ENCODE measurements around the gene ANO7.

Gene ANO7

GRCh38 chr2:241228860-241229516 lies 40.5 kb downstream of the ANO7 start:
- DNase-seq (ENCODE audit: low read depth in 2 of 2), result no peak

DNA sequence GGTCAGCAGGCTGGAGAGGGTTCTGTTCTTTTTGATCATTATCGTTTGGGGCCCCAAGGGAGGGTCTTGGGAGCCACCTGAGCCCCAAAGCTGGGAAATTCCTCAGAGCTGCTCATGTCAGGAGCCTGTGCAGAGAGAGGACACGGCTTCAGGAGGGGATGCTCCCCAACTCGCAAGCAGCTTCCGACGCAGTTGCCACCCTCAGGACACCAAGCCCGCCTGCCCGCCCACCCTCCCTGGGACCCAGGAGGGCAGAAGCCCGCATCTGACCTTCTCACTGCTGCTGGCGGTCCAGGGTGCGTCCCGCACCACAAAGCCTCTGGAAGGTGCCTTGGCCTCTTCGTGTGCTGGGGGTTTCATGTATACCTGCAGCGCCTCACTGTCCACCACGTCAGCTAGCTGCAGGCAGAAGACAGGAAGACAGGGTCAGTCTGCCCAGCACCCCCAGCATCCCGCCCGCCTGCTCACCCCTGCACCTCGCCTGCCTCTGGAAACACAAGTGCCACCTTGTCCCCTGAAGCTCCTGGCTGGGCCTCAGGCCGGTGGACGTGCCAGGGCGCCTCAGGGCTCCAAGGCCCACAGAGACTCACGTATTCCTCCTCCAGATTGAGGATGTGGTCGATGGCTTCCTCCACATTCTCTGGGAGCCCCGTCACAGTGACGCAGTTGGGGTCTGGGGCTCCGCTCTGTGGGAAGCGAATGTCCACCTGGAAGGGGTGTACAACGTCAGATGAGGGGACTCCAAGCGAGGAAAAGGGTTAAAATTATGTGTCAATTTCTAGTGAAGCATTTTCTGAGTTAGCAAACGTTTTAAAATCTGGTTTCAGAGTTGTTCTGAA lies 41.3 kb downstream of the ANO7 start:
- no peak for DNase-seq (ENCODE audit: low read depth in 2 of 2)

GRCh38 chr2:241230435-241230834 lies 42.0 kb downstream of the ANO7 start:
- no peak for DNase-seq (ENCODE audit: low read depth in 2 of 2)

GRCh38 chr2:241232736-241233575 lies 44.5 kb downstream of the ANO7 start:
- no peak for DNase-seq (ENCODE audit: low read depth in 2 of 2)

- DNase-seq (ENCODE audit: low read depth in 2 of 2), result no peak
These were observed 45.8 kb downstream of the ANO7 start for GRCh38 chr2:241234066-241234790.

DNA sequence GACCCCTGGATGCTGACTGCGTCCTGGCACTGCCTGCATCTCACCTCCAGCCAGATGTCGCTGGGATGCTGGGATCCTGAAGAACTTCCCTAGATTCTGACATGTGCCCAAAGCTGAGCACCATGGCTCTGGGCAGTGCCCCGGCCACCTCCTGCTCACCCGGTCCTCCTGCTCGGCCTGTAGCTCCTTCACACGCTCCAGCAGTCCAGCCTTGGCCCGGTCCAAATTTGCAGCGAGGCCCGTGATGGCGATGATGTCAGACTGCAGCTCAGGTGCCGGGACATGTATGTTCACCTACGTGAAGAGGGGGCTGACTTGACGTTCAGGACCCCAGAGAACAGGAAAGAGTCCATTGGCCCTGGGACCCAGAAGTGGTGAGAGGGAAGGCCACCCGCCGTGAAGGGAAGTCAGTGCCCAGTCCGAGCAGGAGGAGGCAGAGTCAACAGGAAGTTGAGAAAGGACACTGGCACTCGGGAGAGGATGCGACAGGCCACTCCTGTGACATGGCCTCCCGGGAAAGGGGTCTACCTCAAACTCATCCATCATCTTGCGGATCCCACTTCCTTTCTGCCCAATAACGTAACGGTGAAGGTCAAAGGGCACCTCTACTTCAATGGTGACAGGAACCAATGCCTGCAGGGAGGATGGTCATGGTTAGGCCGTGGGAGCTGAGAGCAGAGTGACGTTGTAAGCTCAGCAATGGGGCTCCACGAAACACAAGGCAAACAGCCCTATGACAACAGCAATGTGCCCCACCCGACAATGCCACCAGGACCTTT lies 46.7 kb downstream of the ANO7 start:
- no peak for DNase-seq (ENCODE audit: low read depth in 2 of 2)

DNA sequence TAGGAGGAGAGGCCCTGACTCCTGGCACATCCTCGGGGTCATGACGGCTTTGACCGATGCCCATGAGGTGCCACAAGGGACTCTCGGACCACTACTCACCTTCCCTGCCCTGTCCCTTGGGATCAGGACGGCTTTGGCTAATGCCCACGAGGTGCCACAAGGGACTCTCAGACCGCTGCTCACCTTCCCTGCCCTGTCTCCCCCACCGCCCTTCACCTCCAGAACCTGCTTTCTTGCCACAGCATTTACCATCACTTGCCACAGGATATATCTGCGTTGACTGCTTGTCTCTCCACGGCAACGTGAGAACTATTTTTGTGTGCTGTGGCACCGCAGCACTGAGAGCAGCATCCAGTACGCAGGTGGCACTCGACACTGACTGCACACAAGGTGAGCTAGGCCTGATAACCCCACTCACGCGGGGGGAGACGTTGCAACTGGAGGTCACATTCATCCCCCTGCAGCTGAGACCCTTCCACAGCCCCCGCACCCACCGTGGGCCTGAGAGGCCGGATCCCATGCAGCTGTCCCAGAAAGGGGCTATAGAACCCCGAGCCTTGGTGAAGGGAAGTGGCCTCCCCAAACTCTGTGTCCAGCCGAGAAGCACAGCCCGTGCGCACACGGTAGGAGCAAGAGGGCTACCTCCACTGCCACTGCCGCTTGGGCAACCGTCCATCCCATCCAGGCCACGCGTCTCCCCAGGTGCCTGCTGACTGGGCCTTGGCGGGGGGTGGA lies 47.5 kb downstream of the ANO7 start:
- DNase-seq (ENCODE audit: low read depth in 2 of 2), result no peak

- DNase-seq (ENCODE audit: low read depth in 2 of 2), result no peak
These were observed 48.6 kb downstream of the ANO7 start for GRCh38 chr2:241237047-241237446.

DNA sequence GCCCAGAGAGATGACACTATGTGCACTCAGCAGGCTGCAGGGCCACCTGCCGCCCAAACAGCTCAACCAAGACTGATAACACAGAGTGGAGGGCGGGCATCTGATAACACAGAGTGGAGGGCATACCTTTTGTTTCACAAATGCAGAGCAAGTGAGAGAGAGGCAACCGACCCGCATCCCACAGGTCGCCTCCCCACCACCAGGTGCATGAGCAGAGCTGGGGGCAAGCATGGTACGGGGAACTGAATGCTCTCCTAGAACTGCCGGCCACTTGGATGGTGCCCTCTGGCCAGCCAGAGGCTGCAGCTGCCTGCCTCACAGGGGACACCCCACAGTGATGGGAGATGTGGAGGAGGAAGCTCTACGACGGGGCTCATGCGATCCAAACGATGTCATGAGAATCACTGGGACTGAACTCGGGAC lies 49.5 kb downstream of the ANO7 start:
- DNase-seq (ENCODE audit: low read depth in 2 of 2), result no peak

DNA sequence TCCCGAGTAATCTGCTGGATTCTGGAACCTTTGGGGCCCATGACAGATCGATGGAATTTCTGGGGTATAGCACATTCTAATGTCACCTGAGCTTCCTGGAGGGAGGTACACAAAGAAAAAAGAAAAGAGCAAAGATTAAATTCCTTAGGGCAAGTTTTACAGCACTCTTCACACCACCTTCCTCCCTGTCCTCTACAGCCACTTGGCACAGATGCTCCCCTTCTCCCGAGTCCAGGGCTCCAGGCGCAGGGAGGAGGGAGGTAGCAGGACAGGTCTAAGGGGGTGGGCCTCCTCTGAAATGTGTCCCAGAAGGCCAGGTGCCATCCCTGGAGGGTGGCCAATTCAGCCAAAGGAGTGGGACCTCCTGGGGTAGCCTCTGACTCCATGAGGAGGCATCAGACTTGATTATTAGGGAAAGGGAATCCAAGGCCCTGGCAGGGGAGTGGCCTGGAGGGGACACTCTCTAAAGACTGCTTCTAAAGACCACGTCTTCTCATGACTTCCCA lies 50.3 kb downstream of the ANO7 start:
- no peak for DNase-seq (ENCODE audit: low read depth in 2 of 2)

GRCh38 chr2:241239552-241240202 lies 51.2 kb downstream of the ANO7 start:
- DNase-seq (ENCODE audit: low read depth in 2 of 2), result no peak

- no peak for DNase-seq (ENCODE audit: low read depth in 2 of 2)
These were observed 52.0 kb downstream of the ANO7 start for GRCh38 chr2:241240320-241241004.

DNA sequence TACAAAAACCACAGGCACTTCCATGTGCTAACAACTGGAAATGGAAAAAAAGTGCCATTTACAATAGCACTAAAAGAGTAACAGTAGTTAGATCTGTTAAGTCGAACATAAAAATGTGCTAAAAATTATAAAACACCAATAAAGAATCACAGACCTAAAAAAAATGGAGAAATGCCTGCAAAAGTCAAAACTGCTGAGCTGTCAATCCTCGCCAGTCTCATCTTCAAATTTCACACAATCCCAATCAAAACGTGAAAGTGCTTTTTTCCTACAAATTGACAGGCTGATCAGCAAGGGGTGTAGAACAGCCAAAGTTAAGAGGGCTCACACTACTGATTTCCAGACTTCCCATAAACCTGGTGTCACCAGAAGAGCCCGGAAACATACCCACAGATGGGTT lies 53.2 kb downstream of the ANO7 start:
- no peak for DNase-seq (ENCODE audit: low read depth in 2 of 2)

- DNase-seq (ENCODE audit: low read depth in 2 of 2), result no peak
These were observed 53.8 kb downstream of the ANO7 start for GRCh38 chr2:241242306-241242705.

- DNase-seq (ENCODE audit: low read depth in 2 of 2), result no peak
These were observed 55.9 kb downstream of the ANO7 start for GRCh38 chr2:241244368-241244767.

DNA sequence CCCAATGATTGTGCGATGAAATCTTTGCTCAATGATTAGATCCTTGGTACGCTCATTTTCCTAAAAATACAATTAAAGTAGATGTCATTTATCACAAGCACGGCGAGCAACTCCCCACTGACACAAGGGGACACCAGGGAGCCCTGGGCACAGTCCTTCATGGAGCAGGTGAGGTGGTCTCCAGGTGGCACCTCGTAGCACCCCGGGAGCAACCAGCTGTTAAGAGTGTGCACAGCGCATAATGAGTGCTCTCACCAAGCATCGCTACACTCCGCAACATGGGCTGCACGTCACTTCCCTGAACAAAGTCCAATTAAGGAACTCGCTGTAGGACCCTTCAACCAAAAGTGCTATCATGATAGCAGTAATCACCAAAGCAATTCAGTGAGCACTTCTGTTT lies 59.8 kb downstream of the ANO7 start:
- no peak for DNase-seq (ENCODE audit: low read depth in 2 of 2)

GRCh38 chr2:241248897-241249296 lies 60.4 kb downstream of the ANO7 start:
- no peak for DNase-seq (ENCODE audit: low read depth in 2 of 2)

DNA sequence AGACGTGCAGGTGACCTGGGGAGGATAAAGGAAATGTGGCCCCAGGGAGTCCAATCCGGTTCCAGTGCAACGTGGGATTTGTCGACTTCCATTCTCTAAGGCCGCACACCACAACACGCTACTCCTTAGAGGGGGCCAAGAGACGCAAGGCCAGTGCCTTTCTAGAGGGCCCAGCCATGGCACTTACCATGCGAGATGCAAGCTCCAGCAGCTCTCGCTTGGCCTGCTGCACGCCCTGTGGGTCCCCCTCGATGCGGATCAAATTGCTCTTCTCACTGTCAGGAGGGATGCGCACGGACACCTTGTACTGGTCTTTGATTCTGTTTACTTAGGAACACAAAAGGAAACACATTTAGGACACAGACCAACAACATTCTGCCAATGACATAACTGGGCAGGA lies 61.2 kb downstream of the ANO7 start:
- no peak for DNase-seq (ENCODE audit: low read depth in 2 of 2)
